Measurements from ENCODE around the gene TCF7L2.

TCF7L2 gene

GRCh38 chr10:112948196-112948595 lies 1.9 kb upstream of the TCF7L2 start:
- no peak for DNase-seq

- DNase-seq, result no peak
Observed at GRCh38 chr10:112949143-112949823, 764 bp upstream of the TCF7L2 start.

- peak; percentile 56 for DNase-seq
Observed at GRCh38 chr10:112950714-112951358, 789 bp downstream of the TCF7L2 start.

- DNase-seq, result peak; percentile 45
Observed at GRCh38 chr10:112951359-112952281, 1.6 kb downstream of the TCF7L2 start.

- DNase-seq, result no peak
Observed at GRCh38 chr10:112952282-112953173, 2.5 kb downstream of the TCF7L2 start.

DNA sequence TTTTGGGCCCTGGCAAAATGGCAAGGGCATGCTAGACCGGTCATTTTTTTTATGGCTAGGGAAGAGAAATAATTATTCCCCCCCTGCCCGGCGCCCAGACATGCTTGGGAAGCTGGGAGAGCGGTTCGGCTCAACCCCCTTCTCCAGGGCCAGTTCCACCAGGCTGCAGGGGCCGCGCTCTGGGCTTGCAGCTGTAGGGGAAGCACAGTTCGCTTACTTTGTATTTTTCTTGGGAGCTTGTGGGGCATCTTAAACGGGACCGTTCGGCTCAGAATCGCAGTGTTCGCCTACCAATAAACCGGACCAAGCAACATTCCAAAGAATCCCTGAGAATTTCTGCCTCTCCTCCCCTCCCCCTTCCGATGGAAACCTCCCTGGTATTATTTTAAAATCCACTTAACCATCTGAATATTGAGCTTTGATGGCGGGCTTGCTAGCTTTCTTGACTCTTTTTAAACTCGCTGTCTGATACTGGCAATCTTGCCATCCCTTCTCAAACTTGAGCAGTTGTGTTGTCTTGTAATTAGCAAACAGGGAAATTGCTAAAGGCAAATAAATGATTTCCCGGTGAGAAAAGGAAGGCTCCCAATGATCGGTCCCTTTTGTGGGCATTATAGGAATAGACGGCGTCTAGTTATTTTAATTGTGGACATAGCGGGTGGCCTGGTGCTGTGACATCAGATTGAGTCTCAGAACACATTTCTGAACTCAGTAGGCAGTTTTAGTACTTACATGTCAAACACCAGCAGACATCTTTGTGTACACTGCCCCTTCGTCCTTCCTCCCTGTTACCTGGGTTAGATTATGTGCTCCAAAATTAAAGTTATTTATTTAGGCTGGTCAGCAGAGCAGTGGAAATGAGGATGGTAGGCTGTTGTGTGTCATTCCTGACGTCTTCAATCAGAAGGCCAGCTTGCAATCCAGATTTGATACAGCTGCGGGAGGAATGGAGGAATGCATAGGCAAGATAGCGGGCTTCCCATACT lies 3.4 kb downstream of the TCF7L2 start:
- DNase-seq, result no peak

DNA sequence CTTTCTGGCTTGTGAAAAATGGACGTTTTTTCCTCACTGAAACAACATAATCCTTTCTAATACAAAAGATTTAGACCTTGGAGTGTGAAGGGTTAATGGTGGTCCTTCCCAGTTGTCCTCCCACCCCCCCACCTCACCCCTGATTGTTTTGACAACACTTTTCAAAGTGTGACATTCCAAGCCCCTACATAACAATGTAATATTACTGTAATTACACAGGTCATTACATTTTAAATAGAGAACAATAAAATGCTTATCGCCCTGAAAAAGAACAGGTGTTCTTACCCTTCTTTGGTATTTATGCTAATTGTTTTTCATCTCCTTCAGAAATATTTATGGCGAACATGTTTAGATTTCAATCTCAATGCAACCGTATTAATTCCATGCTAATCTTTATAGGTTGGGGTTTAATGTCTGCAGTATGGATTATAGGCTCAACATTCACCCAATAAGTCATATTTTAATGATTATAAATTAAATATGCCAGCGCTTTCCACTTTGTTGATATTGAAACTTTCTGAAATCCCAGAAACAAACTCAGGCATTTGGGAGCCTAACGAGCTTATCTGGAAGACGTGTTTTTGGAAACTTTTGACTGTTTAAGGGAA lies 5.0 kb downstream of the TCF7L2 start:
- no peak for DNase-seq

DNA sequence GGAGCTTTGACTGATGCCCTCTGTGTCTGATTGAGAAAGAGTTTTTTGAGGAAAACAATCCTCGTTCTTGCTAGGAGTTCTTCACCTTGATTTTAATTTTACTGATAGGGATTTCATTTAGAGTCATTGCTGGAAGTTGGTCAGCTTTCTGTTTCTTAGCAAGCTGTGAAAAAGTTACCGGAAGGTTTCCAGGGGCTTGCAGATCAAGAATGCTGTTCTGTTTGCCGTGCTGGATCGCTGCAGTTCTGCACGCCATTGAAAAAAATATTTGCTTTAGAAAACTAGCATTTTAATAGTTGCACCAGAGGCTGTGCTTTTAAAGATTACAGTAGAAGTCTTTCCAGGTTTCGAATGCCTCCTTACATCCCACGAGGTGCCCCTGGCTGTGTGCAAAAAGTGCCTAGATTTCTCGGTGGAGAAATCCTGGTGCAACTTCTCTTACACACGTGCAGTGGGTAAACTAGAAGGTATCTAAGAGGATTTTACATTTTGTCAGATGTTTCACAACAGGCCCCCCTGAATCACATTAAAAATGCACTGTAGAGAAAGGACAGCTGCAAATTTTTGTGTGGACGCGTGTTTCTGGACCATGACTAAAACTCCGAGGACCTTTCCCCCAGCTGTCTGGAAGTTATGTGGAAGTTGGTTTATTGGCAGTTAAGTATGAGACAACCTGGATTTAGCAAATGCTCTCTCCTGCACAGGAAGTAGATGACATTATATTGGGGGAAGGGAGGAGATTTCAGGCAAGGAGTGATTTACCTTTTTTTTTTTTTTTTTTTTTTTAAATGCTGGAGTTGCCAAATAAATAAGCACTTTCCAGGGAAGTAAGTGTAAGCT lies 5.8 kb downstream of the TCF7L2 start:
- DNase-seq, result no peak

GRCh38 chr10:112956631-112957350 lies 6.7 kb downstream of the TCF7L2 start:
- DNase-seq, result no peak

GRCh38 chr10:112957640-112958092 lies 7.6 kb downstream of the TCF7L2 start:
- no peak for DNase-seq

DNA sequence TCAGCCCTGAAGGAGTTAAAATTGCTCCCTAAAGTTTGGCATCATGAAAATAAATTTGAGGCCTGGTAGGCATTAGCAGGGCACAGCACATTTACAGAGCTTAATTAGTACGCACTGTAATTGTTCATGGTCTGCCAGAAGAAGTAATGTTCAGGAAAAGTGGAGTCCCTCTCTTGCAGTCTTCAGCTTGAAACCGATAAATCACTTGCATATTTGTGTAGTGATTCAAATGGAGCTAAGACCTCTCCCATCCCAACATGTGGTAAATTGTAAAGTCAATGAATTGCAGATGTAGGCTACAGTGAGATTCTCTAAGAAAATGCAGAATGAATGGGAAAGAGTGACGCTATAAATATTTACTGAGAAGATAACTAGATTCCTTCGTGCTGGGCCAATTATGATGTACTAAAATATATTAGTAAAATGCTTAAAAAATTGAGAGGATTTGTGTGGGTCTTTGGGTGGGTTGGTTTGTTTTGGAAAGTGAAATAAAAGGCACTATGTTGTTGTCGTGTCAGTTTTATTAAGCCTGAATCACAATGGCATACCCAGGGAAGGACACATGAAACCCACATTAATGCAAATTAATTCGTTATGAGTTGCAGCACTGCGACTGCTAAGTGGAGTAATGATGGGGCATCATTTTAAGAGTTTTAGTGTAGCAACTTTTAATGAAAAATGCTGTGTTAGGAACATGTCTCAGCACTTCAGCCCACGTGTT lies 8.4 kb downstream of the TCF7L2 start:
- no peak for DNase-seq

DNA sequence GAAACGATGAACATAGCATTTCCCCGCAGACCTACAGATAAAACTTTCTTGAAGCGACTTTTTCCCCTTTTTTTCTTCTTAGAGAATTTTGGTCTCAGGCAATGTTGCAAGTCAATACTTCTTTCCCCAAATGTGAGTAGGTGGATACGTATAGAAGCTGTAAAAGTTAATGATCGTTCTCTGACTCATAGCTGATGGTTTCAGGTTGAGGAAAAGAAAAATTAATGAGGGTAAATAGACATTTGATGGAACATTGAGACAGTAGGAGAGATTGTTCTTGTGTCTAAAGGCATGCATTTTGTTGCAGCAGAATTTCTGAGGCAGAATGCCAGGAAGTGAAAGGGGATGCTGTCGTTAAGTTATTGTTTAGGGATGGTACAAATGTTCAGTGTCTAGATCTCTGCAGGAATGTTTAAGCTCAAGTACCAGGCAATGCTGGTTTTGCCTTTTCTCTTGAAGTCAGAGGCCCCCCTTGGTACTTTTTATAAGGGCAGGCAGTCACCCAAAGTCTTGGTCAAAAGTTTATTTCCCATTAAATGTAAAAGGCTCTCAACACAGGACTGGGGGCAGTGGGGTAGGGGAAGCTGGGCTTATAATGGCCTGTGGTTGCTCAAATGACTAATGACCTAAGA lies 9.3 kb downstream of the TCF7L2 start:
- DNase-seq, result no peak

GRCh38 chr10:112960151-112960681 lies 10.2 kb downstream of the TCF7L2 start:
- no peak for DNase-seq

DNA sequence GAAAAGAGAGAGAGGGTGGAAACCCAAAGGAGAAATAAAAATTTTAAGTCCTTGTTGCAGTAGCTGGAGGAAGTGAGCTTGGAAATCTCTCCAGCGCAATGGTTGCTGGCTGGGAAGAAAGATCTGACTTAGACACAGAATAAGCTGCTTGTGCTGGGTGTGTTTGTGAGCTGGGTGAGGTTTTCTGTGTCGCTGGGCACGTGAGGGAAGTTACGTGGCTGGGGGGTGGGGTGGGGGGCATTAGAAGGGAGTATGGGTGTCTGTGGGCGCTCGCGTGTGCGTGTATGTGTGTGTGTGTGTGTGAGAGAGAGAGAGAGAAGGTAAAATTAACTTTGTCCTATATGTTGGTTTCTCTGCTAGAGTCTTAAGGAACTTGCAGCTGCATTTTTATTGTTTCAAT lies 11.6 kb downstream of the TCF7L2 start:
- no peak for DNase-seq

GRCh38 chr10:112962343-112962742 lies 12.3 kb downstream of the TCF7L2 start:
- no peak for DNase-seq

DNA sequence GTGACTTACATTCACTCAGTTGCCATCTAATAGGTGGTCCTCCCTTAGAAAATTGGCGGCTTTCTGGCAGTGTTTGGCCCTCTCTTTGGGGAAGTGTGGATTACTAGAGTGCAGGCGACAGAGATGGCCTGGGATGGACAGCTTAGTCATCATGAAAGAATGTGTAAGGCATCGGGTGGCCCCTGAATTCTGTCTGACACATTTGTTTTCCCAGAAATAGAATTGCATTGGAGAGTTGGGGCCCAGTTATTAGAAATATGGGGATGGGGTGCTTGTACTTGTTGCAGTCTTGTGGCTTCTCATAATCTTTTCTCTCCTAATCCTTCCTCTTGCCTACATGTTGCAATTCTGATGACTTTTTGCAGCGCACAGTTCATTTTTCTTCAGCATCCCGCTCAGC lies 13.8 kb downstream of the TCF7L2 start:
- DNase-seq, result no peak

DNA sequence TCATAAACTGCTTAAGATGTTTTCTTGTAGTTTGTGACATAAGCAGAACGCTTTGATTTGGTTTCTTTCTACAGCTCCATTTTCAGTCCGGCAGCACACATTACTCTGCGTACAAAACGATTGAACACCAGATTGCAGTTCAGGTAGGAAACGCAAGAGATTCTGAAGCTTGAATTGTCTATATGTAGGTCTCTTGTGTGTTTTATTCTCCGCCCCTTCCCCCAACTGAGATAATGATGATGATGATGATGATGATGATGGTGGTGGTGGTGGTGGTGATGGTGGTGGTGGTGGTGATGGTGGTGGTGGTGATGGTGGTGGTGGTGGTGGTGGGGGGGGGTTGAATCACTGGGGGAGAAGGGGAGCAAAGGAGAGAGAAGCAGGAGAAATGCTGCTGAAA lies 14.4 kb downstream of the TCF7L2 start:
- DNase-seq, result no peak

All from hematopoietic multipotent progenitor cell treated with erythropoietin and hydrocortisone succinate and interleukin-3 and kit ligand, for 6 days (in vitro differentiated cells).